K562 (cell line): Measurements from ENCODE around the gene MANBA. TPM values are rescaled to one million over a fixed set of nuclear protein-coding genes. Genes with fewer than 3 reads are reported as not detected.

ENCODE experiments used
- ATAC-seq: fragments of 200-7000 bp; cut with Tn5 transposase; 3 replicates; pipeline ENCODE4 v1.9.1; 2020; ENCODE audit warnings: moderate library complexity
- Bru-seq: library from RNA; stranded (reverse); fragments of 400-500 nt; gene quantifications from one replicate; lab custom pipeline; 2021; lab: Mats Ljungman, UMichigan
- BruChase-seq, 2 experiments: library from RNA; stranded (reverse); fragments of 400-500 nt; gene quantifications; one replicate each; lab custom pipeline; 2021; lab: Mats Ljungman, UMichigan
- BruUV-seq: library from RNA; stranded (reverse); fragments of 400-500 nt; replicated peaks from 2 replicates; lab custom pipeline; 2021; lab: Mats Ljungman, UMichigan
- CTCF ChIA-PET: fragments of 300-600 bp; formaldehyde crosslinking; extraction: SDS; loops from one replicate; lab custom pipeline; 2021; ENCODE audit warnings: low intra/inter-chr PET ratio; lab: Yijun Ruan, JAX
- POLR2A ChIA-PET: fragments of 300-600, 350-650 bp; sonication (Branson Sonifier 250); formaldehyde crosslinking; extraction: SDS; loops from one replicate; lab custom pipeline; 2021; ENCODE audit warnings: antibody characterized with exemption, inconsistent platforms; lab: Yijun Ruan, JAX
- DNase-seq, 4 experiments: peaks; one replicate each; pipeline versions ENCODE4 v3.0.0 to v3.0.0-alpha.2; 2011 to 2018; ENCODE audit warnings: low spot score in 3 of 4, mixed read lengths in 3 of 4; ENCODE audit errors: extremely low read depth in 1 of 4
- FAIRE-seq: peaks from 2 replicates; lab custom pipeline; 2011; peaks lifted over from hg19 to GRCh38; lab: Jason Lieb, UNC
- H2AFZ ChIP-seq: 2 replicates; pipeline ENCODE4 v1.6.0; 2011; ENCODE audit warnings: low read depth, low read length, control low read depth, inconsistent platforms
- H3K27ac ChIP-seq: fragments of 200-600 bp; 3 replicates; pipeline ENCODE4 v1.8.0; 2011; ENCODE audit warnings: low read depth, mild to moderate bottlenecking, control low read depth, inconsistent platforms, low read length, moderate library complexity, mixed read lengths; ENCODE audit errors: extremely low read depth
- H3K27me3 ChIP-seq, 2 experiments: fragments of 300-600 bp in 1 of 2; 2 replicates in 1 of 2; 3 replicates in 1 of 2; pipeline versions ENCODE4 v1.6.0 to v1.8.0; 2011; ENCODE audit warnings: inconsistent platforms in 2 of 2, low read length in 2 of 2, mild to moderate bottlenecking in 1 of 2, mixed read lengths in 1 of 2, moderate library complexity in 1 of 2; ENCODE audit not compliant: control insufficient read depth in 2 of 2, insufficient read depth in 2 of 2
- H3K36me3 ChIP-seq: fragments of 300-600 bp; 3 replicates; pipeline ENCODE4 v1.8.0; 2011; ENCODE audit warnings: mild to moderate bottlenecking, low read length, inconsistent platforms; ENCODE audit not compliant: control insufficient read depth, insufficient read depth
- H3K4me1 ChIP-seq, 2 experiments: fragments of 200-600 bp in 1 of 2; replicated peaks in 1 of 2; 2 replicates in 1 of 2; 3 replicates in 1 of 2; pipeline versions ENCODE4 v1.5.1 to v1.8.0; 2011; ENCODE audit warnings: inconsistent platforms in 2 of 2, low read length in 2 of 2, mild to moderate bottlenecking in 1 of 2, mixed read lengths in 1 of 2, moderate library complexity in 1 of 2; ENCODE audit not compliant: control insufficient read depth in 2 of 2, insufficient read depth in 2 of 2
- H3K4me2 ChIP-seq: 2 replicates; pipeline ENCODE4 v1.6.1; 2011; ENCODE audit warnings: low read length, control low read depth, inconsistent platforms, mixed read lengths; ENCODE audit not compliant: insufficient read depth
- H3K4me3 ChIP-seq: fragments of 200-600 bp; sonication (generic), shearing (Covaris generic); 2 replicates; pipeline ENCODE4 v1.5.1; 2016; ENCODE audit warnings: control low read depth, inconsistent platforms
- H3K79me2 ChIP-seq: fragments of 200-600 bp; 3 replicates; pipeline ENCODE4 v1.8.0; 2011; ENCODE audit warnings: low read length, inconsistent platforms; ENCODE audit not compliant: control insufficient read depth, insufficient read depth
- H3K9ac ChIP-seq, 2 experiments: 2 replicates each; pipeline versions ENCODE4 v1.6.0 to v1.6.1; 2011; ENCODE audit warnings: low read depth in 2 of 2, low read length in 2 of 2, control low read depth in 1 of 2, inconsistent platforms in 1 of 2, mild to moderate bottlenecking in 1 of 2, mixed read lengths in 1 of 2; ENCODE audit not compliant: insufficient read depth in 1 of 2
- H3K9me1 ChIP-seq: one replicate; pipeline ENCODE4 v1.6.0; 2011; ENCODE audit warnings: inconsistent platforms, mild to moderate bottlenecking, low read length, moderate library complexity; ENCODE audit not compliant: control insufficient read depth, insufficient read depth
- H3K9me3 ChIP-seq: replicated peaks from 2 replicates; pipeline ENCODE4 v1.5.1; 2011; ENCODE audit warnings: low read depth, low read length, inconsistent platforms; ENCODE audit not compliant: control insufficient read depth, insufficient read depth
- H4K20me1 ChIP-seq: replicated peaks from 2 replicates; pipeline ENCODE4 v1.6.1; 2011; ENCODE audit warnings: low read length, inconsistent platforms, mixed read lengths; ENCODE audit not compliant: control insufficient read depth, insufficient read depth
- ARID1B ChIP-seq: fragments of 450-650 bp; IDR thresholded peaks from 2 replicates; pipeline ENCODE4 v1.6.1; 2016; ENCODE audit warnings: antibody characterized with exemption, mild to moderate bottlenecking, inconsistent platforms
- E2F3 ChIP-seq: fragments of 250-450 bp; sonication (Bioruptor Pico); IDR thresholded peaks from 2 replicates; pipeline ENCODE4 v1.4.0; 2020; ENCODE audit warnings: mild to moderate bottlenecking
- HNRNPLL ChIP-seq: fragments of 200-400 bp; formaldehyde crosslinking; IDR thresholded peaks from 2 replicates; pipeline ENCODE4 v1.6.1; 2017; ENCODE audit warnings: low read length, low read depth, mild to moderate bottlenecking; ENCODE audit not compliant: poor library complexity, severe bottlenecking
- MTA3 ChIP-seq: fragments of 450-650 bp; formaldehyde crosslinking; IDR thresholded peaks from 2 replicates; pipeline ENCODE4 v1.6.1; 2017; ENCODE audit warnings: mild to moderate bottlenecking, borderline replicate concordance
- RB1 ChIP-seq: fragments of 450-650 bp; IDR thresholded peaks from 2 replicates; pipeline ENCODE4 v1.6.1; 2017; ENCODE audit warnings: low read depth, mild to moderate bottlenecking
- SRSF1 ChIP-seq: fragments of 200-400 bp; formaldehyde crosslinking; IDR thresholded peaks from 2 replicates; pipeline ENCODE4 v1.6.1; 2017; ENCODE audit warnings: mild to moderate bottlenecking, low read depth, low read length, moderate library complexity
- WGBS: fragments of 100-300 bp; shearing (Covaris generic); methylation state at CpG from one replicate; pipeline ENCODE4 v1.1.6; 2016; ENCODE audit warnings: low coverage, mixed read lengths; ENCODE audit not compliant: insufficient coverage; ENCODE audit errors: missing lambda C conversion rate; 5-methylcytosine and 5-hydroxymethylcytosine counted together
- in situ Hi-C: fragments of 300-500 bp; cut with MboI; formaldehyde crosslinking; loops from 4 replicates; pipeline ENCODE4 v1.15.0; 2018; ENCODE audit warnings: inconsistent platforms, mixed read lengths
- intact Hi-C: fragments of 100-400 bp; cut with micrococcal nuclease; formaldehyde crosslinking; loops from 2 replicates; pipeline ENCODE4 v1.14.2; 2022
- long read RNA-seq, 3 experiments: library from polyadenylated mRNA in 2 of 3; library from RNA in 1 of 3; unstranded in 2 of 3; stranded (forward) in 1 of 3; transcript quantifications; one replicate each; pipeline ENCODE4 v2.0.0, GENCODE V29; 2019 to 2022
- polyA minus RNA-seq, 3 experiments: library from RNA; depleted of rRNA, polyadenylated mRNA; stranded (reverse); fragments of >200 nt; gene quantifications; 2 replicates each; pipeline ENCODE4 v1.2.3, GENCODE V29; 2011
- polyA plus RNA-seq, 8 experiments: library from polyadenylated mRNA; depleted of rRNA in 4 of 8; stranded (reverse) in 5 of 8; unstranded in 3 of 8; fragments of >200 nt; fragmentation: Nextera tagmentation in 2 of 8; fragmentation: Illumina TruSeq in 1 of 8; extraction: Ambion mirVana in 2 of 8; extraction: Trizol in 1 of 8; gene quantifications; 2 replicates each; pipeline versions ENCODE4 v1.2.1 to v1.2.3, GENCODE V29; 2011 to 2014; ENCODE audit warnings: inconsistent platforms in 1 of 8, missing spikeins in 1 of 8
- total RNA-seq, 7 experiments: library from RNA; depleted of rRNA in 6 of 7; stranded (reverse); fragments of >200 nt in 6 of 7; fragmentation: Illumina TruSeq in 2 of 7; extraction: Trizol in 2 of 7; gene quantifications; 2 replicates each; pipeline versions ENCODE4 v1.2.1 to v1.2.3, GENCODE V29; 2011 to 2021; ENCODE audit warnings: low replicate concordance in 1 of 7
- TF ChIP-seq, protein P1 (sequence below), 2 experiments: fragments of 450-650 bp; formaldehyde crosslinking in 1 of 2; IDR thresholded peaks; 2 replicates each; pipeline versions ENCODE4 v1.4.0 to v1.6.1; 2014 to 2020; ENCODE audit warnings: mild to moderate bottlenecking in 2 of 2, borderline replicate concordance in 1 of 2, low read depth in 1 of 2

Gene MANBA
- 13.7 and 32.2 TPM in 2 replicates for total RNA-seq (2011; cell fraction: chromatin; rRNA removed; ENCODE audit: low replicate concordance)
- 9.7 TPM in 2 replicates for total RNA-seq (2011; cell fraction: nucleolus; rRNA removed)
- 15.8 and 21.3 TPM in 2 replicates for total RNA-seq (2011; cell fraction: nucleoplasm; rRNA removed)
- total RNA-seq (2014; rRNA removed) (8.2 and 10.9 TPM in 2 replicates), total RNA-seq (2014; rRNA removed; fragmentation: Illumina TruSeq; extraction: Trizol) (9.0 and 9.4 TPM in 2 replicates), total RNA-seq (2015; rRNA removed; fragmentation: Illumina TruSeq; extraction: Trizol) (12.9 and 13.3 TPM in 2 replicates), total RNA-seq (2021) (7.7 TPM in 2 replicates), polyA plus RNA-seq (2011; rRNA removed) (2.8 and 5.3 TPM in 2 replicates), polyA plus RNA-seq (2014; fragmentation: Illumina TruSeq; extraction: Trizol) (6.6 and 7.8 TPM in 2 replicates), polyA plus RNA-seq (2014; fragmentation: Nextera tagmentation; extraction: Ambion mirVana) (1 to 10 TPM; 1.8 to 3.7 TPM), polyA plus RNA-seq (2014; rRNA removed) (4.7 and 6.1 TPM in 2 replicates), polyA minus RNA-seq (2011; rRNA and poly(A)+ RNA removed) (6.0 and 11.7 TPM in 2 replicates), Bru-seq, nascent RNA (percentile 66 among the genes with signal in this experiment), BruChase-seq, experiment 1, labeled RNA remaining after a 2-hour chase (percentile 75 among the genes with signal in this experiment), BruChase-seq, experiment 2, labeled RNA remaining after a 6-hour chase (percentile 76 among the genes with signal in this experiment)
- polyA plus RNA-seq (2011; cell fraction: cytosol; rRNA removed): 4.7 and 6.0 TPM in 2 replicates
- 9.1 and 15.4 TPM in 2 replicates for polyA plus RNA-seq (2011; cell fraction: nucleus; rRNA removed)
- 9.1 and 18.3 TPM in 2 replicates for polyA plus RNA-seq (2012)
- polyA minus RNA-seq (2011; cell fraction: cytosol; rRNA and poly(A)+ RNA removed): 5.5 and 7.5 TPM in 2 replicates
- 14.5 and 20.7 TPM in 2 replicates for polyA minus RNA-seq (2011; cell fraction: nucleus; rRNA and poly(A)+ RNA removed)
- long read RNA-seq, experiment 1, partial matches to known transcripts: 1 of 4 reads
- long read RNA-seq, experiment 1, other reads (novel, unspliced or antisense): 1 of 4 reads
- long read RNA-seq, experiment 2, partial matches to known transcripts: 3 of 11 reads
- long read RNA-seq, experiment 2, other reads (novel, unspliced or antisense): 6 of 11 reads
- long read RNA-seq, experiment 3: 0 reads

DNA sequence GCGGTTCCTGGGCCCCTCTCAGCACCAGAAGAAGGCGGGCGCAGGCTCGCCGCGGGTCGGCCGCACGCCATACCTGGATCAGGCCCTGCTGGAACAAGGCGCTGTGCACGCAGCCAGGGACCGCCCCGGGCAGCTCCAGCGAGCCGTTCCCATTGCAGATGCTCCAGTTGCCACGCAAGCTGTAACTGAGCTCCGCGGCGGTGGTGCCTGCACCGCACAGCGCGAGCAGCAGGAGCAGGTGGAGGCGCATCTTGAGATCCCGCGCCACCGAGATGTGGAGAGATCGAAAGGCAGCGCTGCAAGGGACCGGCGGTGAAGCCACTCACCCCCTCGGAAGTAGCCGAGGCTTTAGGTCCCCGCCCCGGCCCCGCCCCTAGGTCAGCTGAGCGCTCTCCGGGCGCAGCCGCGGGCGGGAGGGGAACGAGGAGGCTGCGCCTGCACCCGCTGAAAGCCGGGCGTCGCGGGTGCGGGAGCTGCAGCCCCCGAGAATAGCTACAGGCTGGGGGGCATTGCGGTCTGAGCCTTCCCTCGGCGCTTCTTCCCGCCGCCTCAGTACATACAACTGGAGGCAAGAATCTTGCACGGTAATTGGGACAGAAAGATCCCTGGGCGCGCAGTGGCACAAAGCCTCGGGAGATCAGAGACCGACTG is at the start of gene MANBA:
MANBA (minus strand) TSS at position 324 of the 651 bp plus-strand sequence; CDS start at position 250, 74 bp downstream.
- intact Hi-C loops (loop anchor here (5.0 kb wide), 2 partner anchors 67 to 107 kb away; partner anchors contain the start of genes CISD2 and UBE2D3), in situ Hi-C loops (no loop called here)
- Histone ChIP-seq H3K79me2 (peaks cover 24% of the 10 kb centered on the region), H4K20me1 (no peaks in the 10 kb centered on the region), H3K4me2 (peak within 1 kb of the TSS; percentile 99), H3K9me3 (no peaks in the 10 kb centered on the region), H3K4me1 (peaks cover 4 to 10% of the 10 kb centered on the region in 2 experiments; a peak in 4 of 5 replicates), H3K27me3 (no peaks in the 10 kb centered on the region), H3K9me1 (no peaks in the 10 kb centered on the region), H3K27ac (peak within 1 kb of the TSS; percentile 60), H2AFZ (peak within 1 kb of the TSS; percentile 99), H3K36me3 (no peaks in the 10 kb centered on the region), H3K9ac (peak within 1 kb of the TSS; percentile 66 to 95), H3K4me3 (peak within 1 kb of the TSS; percentile 71)
- DNase-seq (peak; percentile 89 to 94 (median 91)), FAIRE-seq (peak; percentile 61), ATAC-seq (peak; percentile 98)
- no TSS peak for BruUV-seq
- whole genome bisulfite sequencing: 2% methylated on average over 38 of the region's 60 CpGs
- CTCF ChIA-PET: no interaction called here
- POLR2A ChIA-PET: interaction anchor here (0.6 to 1.3 kb wide), 6 partner anchors 15 to 158 kb away, joined by 3 to 5 read pairs (median 4); no protein-coding TSS in a partner anchor
- TF ChIP-seq, protein P1, sequence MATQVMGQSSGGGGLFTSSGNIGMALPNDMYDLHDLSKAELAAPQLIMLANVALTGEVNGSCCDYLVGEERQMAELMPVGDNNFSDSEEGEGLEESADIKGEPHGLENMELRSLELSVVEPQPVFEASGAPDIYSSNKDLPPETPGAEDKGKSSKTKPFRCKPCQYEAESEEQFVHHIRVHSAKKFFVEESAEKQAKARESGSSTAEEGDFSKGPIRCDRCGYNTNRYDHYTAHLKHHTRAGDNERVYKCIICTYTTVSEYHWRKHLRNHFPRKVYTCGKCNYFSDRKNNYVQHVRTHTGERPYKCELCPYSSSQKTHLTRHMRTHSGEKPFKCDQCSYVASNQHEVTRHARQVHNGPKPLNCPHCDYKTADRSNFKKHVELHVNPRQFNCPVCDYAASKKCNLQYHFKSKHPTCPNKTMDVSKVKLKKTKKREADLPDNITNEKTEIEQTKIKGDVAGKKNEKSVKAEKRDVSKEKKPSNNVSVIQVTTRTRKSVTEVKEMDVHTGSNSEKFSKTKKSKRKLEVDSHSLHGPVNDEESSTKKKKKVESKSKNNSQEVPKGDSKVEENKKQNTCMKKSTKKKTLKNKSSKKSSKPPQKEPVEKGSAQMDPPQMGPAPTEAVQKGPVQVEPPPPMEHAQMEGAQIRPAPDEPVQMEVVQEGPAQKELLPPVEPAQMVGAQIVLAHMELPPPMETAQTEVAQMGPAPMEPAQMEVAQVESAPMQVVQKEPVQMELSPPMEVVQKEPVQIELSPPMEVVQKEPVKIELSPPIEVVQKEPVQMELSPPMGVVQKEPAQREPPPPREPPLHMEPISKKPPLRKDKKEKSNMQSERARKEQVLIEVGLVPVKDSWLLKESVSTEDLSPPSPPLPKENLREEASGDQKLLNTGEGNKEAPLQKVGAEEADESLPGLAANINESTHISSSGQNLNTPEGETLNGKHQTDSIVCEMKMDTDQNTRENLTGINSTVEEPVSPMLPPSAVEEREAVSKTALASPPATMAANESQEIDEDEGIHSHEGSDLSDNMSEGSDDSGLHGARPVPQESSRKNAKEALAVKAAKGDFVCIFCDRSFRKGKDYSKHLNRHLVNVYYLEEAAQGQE (IDR thresholded peaks at IDR 0.05; ENCODE audit: borderline replicate concordance): peak; percentile 19; the same call in 1 of the 2 replicates
- TF ChIP-seq, protein P1 (CRISPR knock-in tag; IDR thresholded peaks at IDR 0.05; ENCODE audit: low read depth): no peak
- TF ChIP-seq MTA3: peak; percentile 41; the same call in 1 of the 2 replicates
- 0 out of 2 replicates have a peak, but pooled peaks have one; percentile 5 for TF ChIP-seq ARID1B
- 0 out of 2 replicates have a peak, but pooled peaks have one; percentile 43 for TF ChIP-seq SRSF1
- TF ChIP-seq HNRNPLL: peak; percentile 70
- no peak for TF ChIP-seq E2F3 (CRISPR knock-in tag)
- TF ChIP-seq RB1: peak; percentile 29; the same call in 1 of the 2 replicates
